Measurements from ENCODE around the gene FCAR. TPM values are rescaled to one million over a fixed set of nuclear protein-coding genes. Genes with fewer than 3 reads are reported as not detected.

The FCAR gene
- polyA plus RNA-seq, 3 donors: 147 to 239 (median 173) TPM

- H2AFZ ChIP-seq (ENCODE audit: insufficient read depth, low read depth, low read length, poor library complexity, severe bottlenecking): no peak overlapping the region
- H3K4me3 ChIP-seq (replicated peaks in 1 of 3; ENCODE audit: low read depth in 2 of 3, low read length in 3 of 3): no peak overlapping the region
- no peak for DNase-seq
- WGBS (ENCODE audit: insufficient coverage): no CpG with 5 or more reads among the region's 5 CpGs
- H3K4me1 Mint-ChIP-seq: peaks cover 30% of the 10 kb centered on the region
- peaks cover 18 to 25% of the 10 kb centered on the region in 2 donors for H3K4me1 ChIP-seq (ENCODE audit: control insufficient read depth in 1 of 2, insufficient read depth in 2 of 2, low read length in 2 of 2)
- no peak for TF ChIP-seq CTCF (IDR thresholded peaks at IDR 0.05)
- H3K9ac ChIP-seq (ENCODE audit: insufficient read depth, low read length, poor library complexity, severe bottlenecking): no peak overlapping the region
- peaks cover 0 to 15% of the 10 kb centered on the region in 2 donors for H3K27me3 ChIP-seq (ENCODE audit: control insufficient read depth in 2 of 2, insufficient read depth in 2 of 2, low read length in 2 of 2)
- H3K79me2 ChIP-seq (ENCODE audit: insufficient read depth, low read length): no peaks in the 10 kb centered on the region
- no peaks in the 10 kb centered on the region for H4K20me1 ChIP-seq (ENCODE audit: insufficient read depth, low read length)
- H3K27ac Mint-ChIP-seq: peak overlapping the region in 4 of 7 donors; percentile 8 to 76 (median 60)
- H3K9me3 ChIP-seq (replicated peaks in 1 of 2; ENCODE audit: control insufficient read depth in 1 of 2, insufficient read depth in 1 of 2, low read length in 2 of 2): no peaks in the 10 kb centered on the region
- H3K9me3 Mint-ChIP-seq: peaks cover 0 to 6% (median 0%) of the 10 kb centered on the region in 7 donors
- H3K4me3 Mint-ChIP-seq: peak overlapping the region in 1 of 2 donors; percentile 24
- no peak overlapping the region for H3K27ac ChIP-seq (ENCODE audit: low read depth in 1 of 2, low read length in 2 of 2)
- H3K4me2 ChIP-seq (replicated peaks; ENCODE audit: extremely low read depth, low read length, poor library complexity, severe bottlenecking): no peak overlapping the region
- H3K36me3 Mint-ChIP-seq: no peaks in the 10 kb centered on the region
- intact Hi-C loops (cut with micrococcal nuclease): no loop called here
- peaks cover 10 to 24% (median 11%) of the 10 kb centered on the region in 3 donors for H3K27me3 Mint-ChIP-seq (ENCODE audit: low read depth in 3 of 3)
- H3K36me3 ChIP-seq (replicated peaks in 1 of 2; ENCODE audit: control insufficient read depth in 1 of 2, insufficient read depth in 2 of 2, low read length in 2 of 2): no peaks in the 10 kb centered on the region
Measured at GRCh38 chr19:54905421-54905802, 31.4 kb downstream of the FCAR start.

GRCh38 chr19:54905803-54906511 lies 31.9 kb downstream of the FCAR start, which contains the start of gene NCR1:
TSS of gene NCR1 (plus strand) at chr19:54906148. CDS start at chr19:54906188, 40 bp downstream.
- Histone ChIP-seq H3K36me3 (replicated peaks in 1 of 2; ENCODE audit: control insufficient read depth in 1 of 2, insufficient read depth in 2 of 2, low read length in 2 of 2) (no peaks in the 10 kb centered on the region), H3K4me3 (replicated peaks in 1 of 3; ENCODE audit: low read depth in 2 of 3, low read length in 3 of 3) (no peak within 1 kb of the TSS), H3K9me3 (replicated peaks in 1 of 2; ENCODE audit: control insufficient read depth in 1 of 2, insufficient read depth in 1 of 2, low read length in 2 of 2) (no peaks in the 10 kb centered on the region), H2AFZ (ENCODE audit: insufficient read depth, low read depth, low read length, poor library complexity, severe bottlenecking) (no peak within 1 kb of the TSS), H3K27me3 (ENCODE audit: control insufficient read depth in 2 of 2, insufficient read depth in 2 of 2, low read length in 2 of 2) (peaks cover 0 to 15% of the 10 kb centered on the region in 2 donors), H3K4me1 (ENCODE audit: control insufficient read depth in 1 of 2, insufficient read depth in 2 of 2, low read length in 2 of 2) (peaks cover 14 to 20% of the 10 kb centered on the region in 2 donors), H3K9ac (ENCODE audit: insufficient read depth, low read length, poor library complexity, severe bottlenecking) (no peak within 1 kb of the TSS), H3K79me2 (ENCODE audit: insufficient read depth, low read length) (no peaks in the 10 kb centered on the region), H4K20me1 (ENCODE audit: insufficient read depth, low read length) (no peaks in the 10 kb centered on the region), H3K4me2 (replicated peaks; ENCODE audit: extremely low read depth, low read length, poor library complexity, severe bottlenecking) (no peak within 1 kb of the TSS), H3K27ac (ENCODE audit: low read depth in 1 of 2, low read length in 2 of 2) (no peak within 1 kb of the TSS)
- Mint-ChIP-seq H3K36me3 (no peaks in the 10 kb centered on the region), H3K4me3 (peak within 1 kb of the TSS in 1 of 2 donors; percentile 39), H3K9me3 (peaks cover 0 to 3% (median 0%) of the 10 kb centered on the region in 7 donors), H3K4me1 (peaks cover 27% of the 10 kb centered on the region), H3K27me3 (ENCODE audit: low read depth in 3 of 3) (peaks cover 10 to 24% (median 12%) of the 10 kb centered on the region in 3 donors), H3K27ac (peak within 1 kb of the TSS in 6 of 7 donors; percentile 8 to 76 (median 52))
- DNase-seq: peak in 2 of 3 donors; percentile 75 to 83
- WGBS (ENCODE audit: insufficient coverage): 53% methylated on average over 13 of the region's 22 CpGs
- intact Hi-C loops (cut with micrococcal nuclease): no loop called here
- TF ChIP-seq CTCF (IDR thresholded peaks at IDR 0.05): no peak

Data from CD14-positive monocyte (primary cell).